Neutrophil (primary cell): ENCODE data around the gene ITPK1.

Experiments used
- H3K27ac ChIP-seq: fragments of 200-600 bp; sonication (generic); 2 replicates; pipeline ENCODE4 v1.5.1; 2016; ENCODE audit warnings: mild to moderate bottlenecking, moderate library complexity
- H3K27me3 ChIP-seq: fragments of 200-600 bp; sonication (generic); 2 replicates; pipeline ENCODE4 v1.6.0; 2016; ENCODE audit warnings: mild to moderate bottlenecking
- H3K36me3 ChIP-seq: fragments of 200-600 bp; sonication (generic); 2 replicates; pipeline ENCODE4 v1.5.1; 2017
- H3K4me1 ChIP-seq, 2 experiments: fragments of 200-600 bp in 1 of 2; sonication (generic) in 1 of 2; 1 replicate in 1 of 2; 2 replicates in 1 of 2; pipeline versions ENCODE4 v1.5.1 to v1.6.1; 2013 to 2016; ENCODE audit warnings: low read depth in 1 of 2, low read length in 1 of 2, mild to moderate bottlenecking in 1 of 2, moderate library complexity in 1 of 2; ENCODE audit not compliant: control insufficient read depth in 1 of 2, insufficient read depth in 1 of 2
- H3K4me3 ChIP-seq, 2 experiments: fragments of 200-600 bp in 1 of 2; sonication (generic) in 1 of 2; 1 replicate in 1 of 2; 2 replicates in 1 of 2; pipeline ENCODE4 v1.5.1; 2013 to 2016; ENCODE audit warnings: low read depth in 1 of 2, low read length in 1 of 2, mild to moderate bottlenecking in 1 of 2, moderate library complexity in 1 of 2
- H3K9me3 ChIP-seq: fragments of 200-600 bp; sonication (generic); 2 replicates; pipeline ENCODE4 v1.5.1; 2016
- CTCF ChIP-seq: fragments of 200-600 bp; sonication (generic); IDR thresholded peaks from 2 replicates; pipeline ENCODE4 v1.5.1; 2016; ENCODE audit warnings: antibody characterized with exemption

The ITPK1 gene

GRCh38 chr14:92954933-92955332 lies 160.8 kb downstream of the ITPK1 start:
- Histone ChIP-seq H3K4me1 (no peaks in the 10 kb centered on the region), H3K27ac (no peak overlapping the region), H3K4me3 (no peak overlapping the region), H3K36me3 (peaks cover 100% of the 10 kb centered on the region), H3K27me3 (no peaks in the 10 kb centered on the region), H3K9me3 (no peaks in the 10 kb centered on the region)
- TF ChIP-seq CTCF = no peak

DNA sequence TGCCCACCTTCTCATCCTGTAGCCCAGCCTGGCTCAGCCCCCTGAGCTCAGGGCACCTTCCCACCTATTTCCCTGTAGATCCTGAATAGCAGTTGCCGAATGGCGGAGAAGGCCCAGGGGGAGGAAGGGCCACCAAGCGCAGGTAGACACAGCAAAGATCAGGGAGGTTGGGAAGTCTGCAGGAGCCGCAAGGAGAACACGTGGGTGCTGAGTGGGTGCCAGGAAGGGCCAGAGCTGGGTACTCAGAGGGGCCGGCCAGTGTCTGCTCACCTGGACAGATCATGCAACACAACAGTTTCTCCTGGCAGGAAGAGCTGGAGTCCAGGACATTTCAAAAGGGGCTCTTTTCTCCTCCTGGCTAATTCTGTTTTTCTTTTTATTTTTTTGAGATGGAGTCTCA lies 162.2 kb downstream of the ITPK1 start:
- Histone ChIP-seq H3K4me3 (no peak overlapping the region), H3K27me3 (no peaks in the 10 kb centered on the region), H3K27ac (no peak overlapping the region), H3K9me3 (no peaks in the 10 kb centered on the region), H3K36me3 (peaks cover 99% of the 10 kb centered on the region), H3K4me1 (no peaks in the 10 kb centered on the region)
- no peak for TF ChIP-seq CTCF

GRCh38 chr14:92952481-92953298 lies 163.0 kb downstream of the ITPK1 start:
- Histone ChIP-seq H3K36me3 (peaks cover 99% of the 10 kb centered on the region), H3K4me1 (no peaks in the 10 kb centered on the region), H3K27me3 (no peaks in the 10 kb centered on the region), H3K4me3 (no peak overlapping the region), H3K9me3 (no peaks in the 10 kb centered on the region), H3K27ac (no peak overlapping the region)
- no peak for TF ChIP-seq CTCF

- H3K9me3 ChIP-seq = no peaks in the 10 kb centered on the region
- TF ChIP-seq CTCF = peak; percentile 81
- H3K27me3 ChIP-seq = no peaks in the 10 kb centered on the region
- no peak overlapping the region for H3K27ac ChIP-seq
- H3K4me3 ChIP-seq = no peak overlapping the region
- H3K4me1 ChIP-seq = no peaks in the 10 kb centered on the region
- H3K36me3 ChIP-seq = peaks cover 99% of the 10 kb centered on the region
Measured at GRCh38 chr14:92951912-92952471, 163.7 kb downstream of the ITPK1 start.

DNA sequence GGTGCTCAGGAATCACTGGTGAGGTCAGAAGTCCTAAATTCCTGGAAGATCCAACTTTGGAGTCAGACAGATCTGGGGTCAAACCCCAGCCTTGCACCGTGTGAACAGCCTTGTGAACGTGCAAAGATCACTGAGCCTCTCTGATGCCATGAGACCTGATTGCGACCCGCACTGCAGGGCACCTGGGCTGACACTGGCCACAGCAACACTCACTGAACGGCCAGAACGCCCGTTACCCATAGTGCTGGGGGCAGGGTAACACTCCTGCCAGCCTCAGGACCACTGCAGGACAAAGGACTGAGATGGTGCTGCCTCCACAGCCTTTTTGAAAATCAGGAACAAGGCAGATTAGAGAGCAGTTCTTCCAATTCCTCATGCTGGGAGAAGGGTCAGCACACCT lies 164.5 kb downstream of the ITPK1 start:
- Histone ChIP-seq H3K36me3 (peaks cover 99% of the 10 kb centered on the region), H3K4me3 (no peak overlapping the region), H3K27ac (no peak overlapping the region), H3K27me3 (no peaks in the 10 kb centered on the region), H3K9me3 (no peaks in the 10 kb centered on the region), H3K4me1 (no peaks in the 10 kb centered on the region)
- TF ChIP-seq CTCF = no peak
